C1 segment of cervical spinal cord (tissue), 14 donors: ENCODE data around the gene TMEM69.
"Not testable (repeated sequence)": the region's sequence is repeated elsewhere in the genome, so short reads cannot be mapped to it uniquely, and the experiment has no call there.

Experiments used
- DNase-seq, 14 donors: peaks; one replicate each; lab custom pipeline; 2025; lab: John Stamatoyannopoulos, UW

The TMEM69 gene, protein sequence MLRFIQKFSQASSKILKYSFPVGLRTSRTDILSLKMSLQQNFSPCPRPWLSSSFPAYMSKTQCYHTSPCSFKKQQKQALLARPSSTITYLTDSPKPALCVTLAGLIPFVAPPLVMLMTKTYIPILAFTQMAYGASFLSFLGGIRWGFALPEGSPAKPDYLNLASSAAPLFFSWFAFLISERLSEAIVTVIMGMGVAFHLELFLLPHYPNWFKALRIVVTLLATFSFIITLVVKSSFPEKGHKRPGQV

DNA sequence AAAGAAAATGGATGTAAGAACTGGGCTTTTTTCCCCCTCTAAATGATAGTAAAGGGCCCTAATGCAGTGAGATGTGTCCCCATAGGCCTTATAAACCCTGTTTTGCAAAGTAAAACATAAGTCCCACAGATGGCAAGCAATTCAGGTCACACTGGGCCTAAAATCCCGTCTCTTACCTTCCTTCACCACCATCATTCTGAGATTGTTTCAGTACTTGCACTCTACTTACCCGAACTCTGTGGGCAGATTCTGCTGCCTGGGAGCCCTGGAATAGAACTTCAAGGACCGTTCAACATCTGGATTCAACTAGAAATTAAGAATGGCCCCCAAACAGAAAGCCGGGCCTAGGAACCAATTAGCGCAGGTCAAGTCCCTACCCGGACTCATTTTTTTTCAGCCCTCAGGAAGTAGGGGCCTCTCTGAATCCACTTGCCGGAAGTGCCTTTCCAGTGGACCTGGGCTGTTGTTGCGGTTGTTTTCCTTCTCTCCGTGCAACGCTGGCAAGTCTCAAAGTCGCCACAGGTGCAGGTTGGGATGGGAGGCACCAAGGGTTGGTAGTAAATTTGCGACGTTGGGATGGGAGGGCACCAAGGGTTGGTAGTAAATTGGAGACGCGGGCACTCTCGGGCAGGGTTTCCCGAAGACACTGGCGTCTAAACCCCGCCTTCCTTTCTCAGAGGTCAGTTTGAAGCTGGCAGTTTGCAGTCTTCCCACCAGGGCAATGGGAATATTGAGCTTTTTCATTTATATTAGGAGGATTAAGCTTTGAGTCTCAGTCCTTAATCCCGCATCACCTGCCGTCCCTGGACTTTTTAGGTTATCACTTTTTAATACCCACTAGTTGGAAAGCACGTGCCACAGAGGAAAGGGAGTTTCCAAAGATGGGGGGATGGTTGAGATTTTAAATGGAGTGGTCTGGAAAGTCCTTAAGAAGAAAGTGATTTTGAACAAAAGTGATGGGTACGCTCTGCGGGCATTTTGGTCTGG lies at the start of gene TMEM69:
TMEM69 (plus strand) TSS at position 428 of the 987 bp plus-strand sequence. CDS start 2,888 bp downstream, outside the sequence.
- DNase-seq = peak; percentile 14 to 86 (median 76)

DNA sequence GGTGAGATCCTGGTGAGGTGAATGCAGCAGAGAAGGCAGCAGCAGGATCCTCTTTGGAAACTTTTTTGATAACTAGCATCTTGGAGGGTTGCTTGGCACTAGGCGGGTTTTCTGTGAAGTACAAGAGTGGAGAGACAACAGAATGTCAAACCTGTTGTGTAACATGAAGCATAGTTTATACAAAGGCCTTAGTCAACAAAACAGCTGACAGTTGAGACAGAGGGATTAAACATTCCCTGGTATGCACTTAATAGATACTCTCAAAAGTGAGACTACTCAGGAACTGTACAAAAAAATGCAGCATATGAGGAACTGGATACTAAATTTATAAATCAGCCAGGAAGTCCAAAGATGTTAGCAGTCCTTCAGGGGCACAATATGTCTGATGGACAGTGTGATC lies 47.7 kb upstream of the TMEM69 start:
- no peak for DNase-seq

- DNase-seq = no peak
Observed at GRCh38 chr1:45643321-45643720, 44.7 kb upstream of the TMEM69 start.

GRCh38 chr1:45643978-45644377 lies 44.0 kb upstream of the TMEM69 start:
- DNase-seq = no peak

GRCh38 chr1:45644661-45645060 lies 43.3 kb upstream of the TMEM69 start:
- DNase-seq = no peak

GRCh38 chr1:45647248-45648021 lies 40.5 kb upstream of the TMEM69 start:
- DNase-seq = peak in 3 of 14 donors; percentile 2 to 8 (median 5)

DNA sequence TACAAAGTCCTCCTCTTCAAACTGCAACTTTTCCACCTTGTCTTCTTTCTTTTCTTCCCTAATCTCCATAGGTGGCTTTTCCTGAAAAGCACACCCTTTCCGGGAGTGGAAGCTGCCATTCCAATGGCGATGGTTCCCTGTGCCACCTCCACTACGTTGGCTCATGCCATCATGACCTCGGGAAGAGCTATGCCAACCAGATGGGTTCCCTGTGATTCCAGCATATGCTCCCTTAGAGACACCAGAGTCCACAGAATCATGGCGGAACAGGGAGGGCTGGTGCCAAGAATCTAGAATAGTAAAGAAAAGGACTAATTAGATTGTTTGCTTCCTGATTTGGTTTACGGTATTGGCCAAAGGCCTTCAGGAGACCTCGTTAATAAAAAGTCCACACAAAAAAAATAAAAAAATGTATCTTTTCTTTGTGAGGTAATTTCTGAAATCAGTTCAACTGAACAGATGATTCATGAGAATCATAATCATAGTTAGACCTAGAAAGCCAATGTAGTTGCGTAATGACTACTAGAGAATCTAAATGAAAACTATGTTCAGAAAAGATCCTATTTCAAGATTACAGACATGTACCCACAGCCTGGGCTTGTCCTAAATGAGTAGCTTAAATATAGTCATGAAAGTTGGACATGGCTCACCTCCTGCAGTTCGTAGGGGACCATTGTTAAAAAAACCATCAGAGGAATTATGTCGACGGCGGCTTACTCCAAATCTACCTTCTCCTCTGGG lies 33.3 kb upstream of the TMEM69 start:
- peak in 1 of 14 donors; percentile 57 for DNase-seq

- DNase-seq = no peak
Observed at GRCh38 chr1:45656573-45657226, 31.3 kb upstream of the TMEM69 start.

DNA sequence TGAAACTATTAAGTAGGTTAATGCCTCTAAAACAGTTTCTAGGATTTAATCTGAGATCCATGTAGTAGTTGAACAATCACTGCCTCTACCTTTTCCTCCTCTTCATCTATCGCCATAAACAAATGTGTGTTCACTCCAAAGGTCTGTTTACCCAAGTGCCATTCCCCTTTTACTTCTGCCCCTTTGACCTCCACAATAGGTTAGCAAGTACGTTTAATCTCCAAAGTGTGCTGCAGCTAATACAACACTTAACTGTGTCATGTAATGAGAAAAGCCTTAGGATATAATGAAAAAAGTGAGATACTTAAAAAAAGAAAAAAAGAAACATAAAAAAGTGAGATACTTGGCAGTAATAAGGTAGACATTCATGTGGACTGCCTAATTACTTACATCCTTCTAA lies 29.8 kb upstream of the TMEM69 start:
- DNase-seq = no peak

GRCh38 chr1:45659222-45659621 lies 28.8 kb upstream of the TMEM69 start:
- DNase-seq = no peak

GRCh38 chr1:45660336-45660735 lies 27.6 kb upstream of the TMEM69 start:
- DNase-seq = no peak

- DNase-seq = no peak
Observed at GRCh38 chr1:45666836-45667235, 21.1 kb upstream of the TMEM69 start.

GRCh38 chr1:45667321-45668111 lies 20.5 kb upstream of the TMEM69 start:
- no peak for DNase-seq

- no peak for DNase-seq
Observed at GRCh38 chr1:45668526-45668925, 19.5 kb upstream of the TMEM69 start.

DNA sequence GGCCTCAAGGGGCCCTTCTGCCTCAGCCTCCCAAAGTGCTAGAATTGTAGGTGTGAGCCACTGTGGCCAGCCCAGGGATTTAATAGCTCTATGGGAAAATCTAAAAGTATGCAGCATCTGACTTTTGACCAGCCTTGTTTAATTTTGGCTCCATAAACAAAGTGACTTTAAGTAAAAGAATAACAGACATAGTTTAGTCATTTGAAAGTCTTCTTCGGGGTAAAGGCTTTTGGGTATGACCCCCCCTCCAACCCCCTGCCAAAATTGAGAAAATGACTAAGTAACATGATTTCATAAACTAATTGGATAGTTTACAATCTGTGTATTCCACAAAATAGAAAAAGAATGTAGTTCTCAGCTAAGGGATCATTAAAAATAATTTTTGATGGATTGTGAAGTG lies 18.6 kb upstream of the TMEM69 start:
- DNase-seq = no peak

- no peak for DNase-seq
Observed at GRCh38 chr1:45669859-45670655, 17.9 kb upstream of the TMEM69 start.

DNA sequence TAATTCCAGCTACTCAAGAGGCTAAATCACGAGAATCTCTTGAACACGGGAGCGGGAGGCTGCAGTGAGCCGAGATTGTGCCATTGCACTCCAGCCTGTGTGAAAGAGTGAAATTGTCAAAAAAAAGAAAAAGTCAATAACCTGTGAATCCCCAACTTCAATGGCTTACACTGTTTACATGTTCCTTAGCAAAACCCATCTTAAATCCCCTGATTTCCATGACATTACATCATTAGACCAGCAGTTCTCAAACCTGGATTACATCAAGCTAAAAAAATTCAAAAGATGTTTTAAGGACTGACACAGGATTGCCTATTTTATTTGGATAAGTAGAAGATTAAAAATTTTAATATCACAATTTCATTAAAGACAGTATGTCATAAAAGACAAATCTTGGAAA lies 14.0 kb upstream of the TMEM69 start:
- no peak for DNase-seq

- no peak for DNase-seq
Observed at GRCh38 chr1:45674478-45674877, 13.5 kb upstream of the TMEM69 start.

GRCh38 chr1:45676553-45676952 lies 11.4 kb upstream of the TMEM69 start:
- not testable (repeated sequence) for DNase-seq
